WERI-Rb-1 (cell line): ENCODE data around the gene EPHA2.

Source experiments
- DNase-seq: peaks from one replicate; pipeline ENCODE4 v3.0.0-alpha.2; 2020
- H3K27ac ChIP-seq: fragments of 250-450 bp; sonication (Bioruptor Pico); 2 replicates; pipeline ENCODE4 v1.5.1; 2020; ENCODE audit warnings: mild to moderate bottlenecking, moderate library complexity
- H3K27me3 ChIP-seq: fragments of 250-450 bp; sonication (Bioruptor Pico); 2 replicates; pipeline ENCODE4 v1.5.1; 2021; ENCODE audit warnings: mild to moderate bottlenecking, low read depth, moderate library complexity; ENCODE audit not compliant: insufficient read depth, severe bottlenecking
- H3K36me3 ChIP-seq: fragments of 250-450 bp; sonication (Bioruptor Pico); 2 replicates; pipeline ENCODE4 v1.5.1; 2020; ENCODE audit warnings: mild to moderate bottlenecking, moderate library complexity
- H3K4me3 ChIP-seq: 2 replicates; pipeline ENCODE4 v1.5.1; 2011; ENCODE audit warnings: low read depth, mild to moderate bottlenecking, control low read depth, low read length
- H3K9me3 ChIP-seq: fragments of 250-450 bp; sonication (Bioruptor Pico); 2 replicates; pipeline ENCODE4 v1.5.1; 2021; ENCODE audit warnings: mild to moderate bottlenecking, moderate library complexity; ENCODE audit not compliant: severe bottlenecking
- TF ChIP-seq, protein P1 (sequence below): IDR thresholded peaks from 2 replicates; pipeline ENCODE4 v1.5.1; 2011; ENCODE audit warnings: low read depth, mild to moderate bottlenecking, control low read depth, inconsistent platforms, low read length

Gene EPHA2

DNA sequence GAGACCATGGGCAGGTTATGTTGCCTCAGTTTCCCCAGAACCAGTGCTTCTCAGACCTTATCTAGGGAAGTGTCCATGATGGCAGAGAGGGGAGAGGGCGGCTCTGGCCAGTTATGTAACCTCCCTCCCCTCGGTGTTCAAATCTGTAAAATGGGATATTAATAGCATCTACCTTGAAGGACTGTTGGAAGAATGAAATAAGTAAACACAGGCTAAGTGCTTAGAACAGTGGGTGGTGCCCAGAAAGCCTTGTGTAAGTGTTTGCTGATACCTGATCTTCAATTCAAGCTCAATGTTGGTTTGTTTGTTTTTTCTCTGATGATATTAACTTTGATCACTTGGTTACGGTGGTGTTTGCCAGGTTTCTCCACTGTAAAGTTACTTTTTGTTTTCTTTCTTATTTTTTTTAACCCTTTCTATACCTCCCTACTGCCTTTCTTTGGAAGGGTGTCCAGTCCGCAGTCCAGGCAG is 34.9 kb downstream of the EPHA2 start:
- H3K4me3 ChIP-seq: no peak overlapping the region
- no peaks in the 10 kb centered on the region for H3K36me3 ChIP-seq
- no peaks in the 10 kb centered on the region for H3K27me3 ChIP-seq
- no peak for DNase-seq
- no peaks in the 10 kb centered on the region for H3K9me3 ChIP-seq
- H3K27ac ChIP-seq: no peak overlapping the region
- TF ChIP-seq, protein P1, sequence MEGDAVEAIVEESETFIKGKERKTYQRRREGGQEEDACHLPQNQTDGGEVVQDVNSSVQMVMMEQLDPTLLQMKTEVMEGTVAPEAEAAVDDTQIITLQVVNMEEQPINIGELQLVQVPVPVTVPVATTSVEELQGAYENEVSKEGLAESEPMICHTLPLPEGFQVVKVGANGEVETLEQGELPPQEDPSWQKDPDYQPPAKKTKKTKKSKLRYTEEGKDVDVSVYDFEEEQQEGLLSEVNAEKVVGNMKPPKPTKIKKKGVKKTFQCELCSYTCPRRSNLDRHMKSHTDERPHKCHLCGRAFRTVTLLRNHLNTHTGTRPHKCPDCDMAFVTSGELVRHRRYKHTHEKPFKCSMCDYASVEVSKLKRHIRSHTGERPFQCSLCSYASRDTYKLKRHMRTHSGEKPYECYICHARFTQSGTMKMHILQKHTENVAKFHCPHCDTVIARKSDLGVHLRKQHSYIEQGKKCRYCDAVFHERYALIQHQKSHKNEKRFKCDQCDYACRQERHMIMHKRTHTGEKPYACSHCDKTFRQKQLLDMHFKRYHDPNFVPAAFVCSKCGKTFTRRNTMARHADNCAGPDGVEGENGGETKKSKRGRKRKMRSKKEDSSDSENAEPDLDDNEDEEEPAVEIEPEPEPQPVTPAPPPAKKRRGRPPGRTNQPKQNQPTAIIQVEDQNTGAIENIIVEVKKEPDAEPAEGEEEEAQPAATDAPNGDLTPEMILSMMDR: no peak

DNA sequence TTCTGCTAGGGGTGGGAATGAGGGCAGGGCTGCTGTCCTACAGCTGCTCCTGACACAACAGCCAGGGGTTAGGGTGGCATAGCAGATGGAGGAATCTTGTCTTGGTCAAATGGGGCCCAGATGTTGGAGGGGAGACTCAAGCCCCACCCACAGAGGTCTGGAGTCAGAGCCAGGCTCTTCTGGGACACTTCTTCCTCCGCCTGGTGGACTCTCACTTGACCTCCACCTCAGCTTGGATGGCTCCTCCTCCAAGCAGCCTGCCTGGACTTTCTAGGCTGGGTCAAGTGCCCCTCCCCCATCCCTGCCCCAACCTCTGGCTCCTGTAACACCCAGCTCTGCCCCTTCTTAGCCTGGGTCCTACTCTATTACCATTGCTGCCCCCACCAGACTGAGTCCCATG is 35.5 kb downstream of the EPHA2 start:
- no peak for DNase-seq
- Histone ChIP-seq H3K4me3 (no peak overlapping the region), H3K27me3 (no peaks in the 10 kb centered on the region), H3K27ac (no peak overlapping the region), H3K36me3 (no peaks in the 10 kb centered on the region), H3K9me3 (no peaks in the 10 kb centered on the region)
- TF ChIP-seq, protein P1: no peak

DNA sequence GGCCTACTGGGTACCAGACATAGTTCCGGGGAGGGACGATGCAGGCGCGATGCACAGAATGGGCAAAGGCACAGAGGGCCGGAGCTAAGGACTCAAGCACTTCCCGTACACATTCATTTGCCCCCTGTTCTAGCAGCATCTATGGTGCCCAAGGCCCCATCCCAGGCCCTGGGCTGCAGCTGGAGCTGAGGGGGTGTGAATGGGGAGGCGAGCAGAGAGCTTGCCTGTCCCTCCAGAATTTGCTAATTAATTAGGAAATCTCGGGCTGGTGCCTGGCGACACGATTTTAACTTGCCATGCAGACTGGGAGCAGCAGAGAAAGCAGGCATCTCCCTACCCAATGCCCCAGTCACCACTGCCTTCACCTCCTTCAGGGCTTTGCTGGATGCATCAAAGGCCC is 35.9 kb downstream of the EPHA2 start:
- Histone ChIP-seq H3K4me3 (no peak overlapping the region), H3K27me3 (no peaks in the 10 kb centered on the region), H3K36me3 (no peaks in the 10 kb centered on the region), H3K9me3 (no peaks in the 10 kb centered on the region), H3K27ac (no peak overlapping the region)
- no peak for DNase-seq
- TF ChIP-seq, protein P1: no peak

DNA sequence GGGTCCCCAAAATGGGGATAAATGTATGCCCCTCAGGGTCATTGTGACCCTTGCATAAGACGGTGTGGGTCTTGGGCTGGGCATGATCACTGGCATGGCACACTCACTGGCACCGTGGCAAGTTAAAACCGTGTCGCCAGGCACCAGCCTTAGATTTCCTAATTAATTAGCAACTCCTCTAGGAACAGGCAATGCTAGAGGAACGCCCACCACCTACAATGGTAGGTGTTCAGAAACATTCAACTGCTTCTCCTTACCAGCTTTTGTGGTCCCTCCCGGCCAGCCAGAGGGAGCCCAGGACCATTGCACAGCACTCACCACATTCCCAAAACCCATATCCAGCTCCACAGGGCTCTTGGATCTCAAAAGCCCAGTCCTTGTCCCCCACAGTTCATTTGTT is 36.4 kb downstream of the EPHA2 start:
- Histone ChIP-seq H3K9me3 (no peaks in the 10 kb centered on the region), H3K36me3 (no peaks in the 10 kb centered on the region), H3K27me3 (no peaks in the 10 kb centered on the region), H3K4me3 (no peak overlapping the region), H3K27ac (no peak overlapping the region)
- TF ChIP-seq, protein P1: no peak
- no peak for DNase-seq

DNA sequence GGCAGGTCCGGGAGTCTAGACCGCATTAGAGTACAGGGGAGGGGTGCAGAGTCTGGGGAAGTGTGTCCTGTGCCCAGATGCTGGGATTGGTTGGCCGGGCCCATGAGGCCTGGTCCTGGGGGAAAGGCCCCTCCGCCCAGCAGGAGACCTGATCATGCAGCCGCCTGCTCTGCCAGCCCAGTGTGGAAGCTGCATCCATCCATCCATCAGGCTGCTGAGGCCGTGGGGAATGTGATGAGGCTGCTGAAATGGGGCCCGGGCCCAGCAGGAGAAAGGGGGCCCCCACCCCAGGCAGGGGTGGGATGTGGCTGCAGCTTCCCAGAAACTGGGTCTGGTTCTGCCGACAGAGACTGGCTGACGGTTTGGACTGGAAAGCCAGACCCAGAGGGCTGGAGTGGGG is 37.2 kb downstream of the EPHA2 start:
- H3K27ac ChIP-seq: no peak overlapping the region
- no peak overlapping the region for H3K4me3 ChIP-seq
- TF ChIP-seq, protein P1: no peak
- H3K9me3 ChIP-seq: no peaks in the 10 kb centered on the region
- no peaks in the 10 kb centered on the region for H3K27me3 ChIP-seq
- H3K36me3 ChIP-seq: no peaks in the 10 kb centered on the region
- DNase-seq: no peak

DNA sequence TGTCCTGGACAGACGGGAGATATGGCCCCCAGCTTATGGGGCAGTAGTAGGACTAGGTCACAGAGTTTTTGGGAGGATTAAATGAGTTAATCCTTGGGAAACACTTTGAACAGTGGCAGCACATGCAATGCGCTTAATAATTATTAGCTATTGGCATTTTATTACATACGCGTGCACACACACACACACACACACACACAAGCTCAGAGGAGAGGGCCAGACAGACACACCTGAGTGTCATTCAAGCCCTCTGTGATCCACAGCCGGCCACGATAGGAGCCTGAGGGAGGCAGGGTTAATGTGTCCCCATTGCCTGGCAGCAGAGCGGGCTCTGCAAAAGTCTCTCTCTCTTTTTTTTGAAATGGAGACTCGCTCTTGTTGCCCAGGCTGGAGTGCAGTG is 37.9 kb downstream of the EPHA2 start:
- no peak overlapping the region for H3K4me3 ChIP-seq
- no peak overlapping the region for H3K27ac ChIP-seq
- no peak for DNase-seq
- no peaks in the 10 kb centered on the region for H3K27me3 ChIP-seq
- TF ChIP-seq, protein P1: no peak
- no peaks in the 10 kb centered on the region for H3K36me3 ChIP-seq
- H3K9me3 ChIP-seq: no peaks in the 10 kb centered on the region
